Tibial nerve (tissue), 4 donors: Measurements from ENCODE around the gene DLGAP1. TPM values are rescaled to one million over a fixed set of nuclear protein-coding genes. Genes with fewer than 3 reads are reported as not detected.

ENCODE experiments used
- DNase-seq, 2 donors: peaks; one replicate each; pipeline ENCODE4 v3.0.0-alpha.2; 2019; ENCODE audit warnings: low spot score in 2 of 2
- H3K27ac ChIP-seq, 4 donors: fragments of 200-600 bp; sonication (generic) in 3 of 4; one replicate each; pipeline ENCODE4 v1.5.1; 2017 to 2019; ENCODE audit warnings: mild to moderate bottlenecking in 1 of 4
- H3K27me3 ChIP-seq, 2 donors: fragments of 200-600 bp; sonication (generic) in 1 of 2; one replicate each; pipeline versions ENCODE4 v1.5.1 to v1.6.0; 2017 to 2019
- H3K36me3 ChIP-seq, 3 donors: fragments of 200-600 bp; sonication (generic); one replicate each; pipeline ENCODE4 v1.5.1; 2018 to 2019
- H3K4me1 ChIP-seq, 4 donors: fragments of 200-600 bp; sonication (generic) in 3 of 4; one replicate each; pipeline ENCODE4 v1.5.1; 2017 to 2019
- H3K4me3 ChIP-seq, 4 donors: fragments of 200-600 bp; sonication (generic) in 3 of 4; one replicate each; pipeline ENCODE4 v1.5.1; 2017 to 2019; ENCODE audit warnings: mild to moderate bottlenecking in 1 of 4, moderate library complexity in 1 of 4
- H3K9me3 ChIP-seq, 4 donors: fragments of 200-600 bp; sonication (generic) in 3 of 4; one replicate each; pipeline ENCODE4 v1.5.1; 2017 to 2019
- EP300 ChIP-seq, 2 donors: sonication (generic); formaldehyde crosslinking; IDR thresholded peaks; one replicate each; pipeline ENCODE4 v1.6.1; 2017; ENCODE audit warnings: antibody characterized with exemption in 2 of 2, mild to moderate bottlenecking in 1 of 2
- POLR2A ChIP-seq, 2 donors: fragments of 450-650 bp; IDR thresholded peaks; one replicate each; pipeline ENCODE4 v1.6.1; 2017; ENCODE audit warnings: antibody characterized with exemption in 2 of 2, mild to moderate bottlenecking in 2 of 2, moderate library complexity in 2 of 2
- WGBS, 2 donors: methylation state at CpG; one replicate each; pipeline ENCODE4 v1.1.5; 2018; 5-methylcytosine and 5-hydroxymethylcytosine counted together
- total RNA-seq, 4 donors: library from RNA; depleted of rRNA; stranded (reverse); fragments of >200 nt; gene quantifications; one replicate each; pipeline ENCODE4 v1.1.0, GENCODE V29; 2016
- TF ChIP-seq, protein P1 (sequence below), 5 experiments: fragments of 200-600 bp in 3 of 5; fragments of 450-650 bp in 2 of 5; sonication (generic) in 3 of 5; IDR thresholded peaks; one replicate each; pipeline ENCODE4 v1.5.1; 2016 to 2019; ENCODE audit warnings: antibody characterized with exemption in 5 of 5, mild to moderate bottlenecking in 3 of 5, moderate library complexity in 2 of 5

DLGAP1 gene
- total RNA-seq, 4 donors from 2014 or later = 1.5 to 18.3 (median 2.5) TPM

DNA sequence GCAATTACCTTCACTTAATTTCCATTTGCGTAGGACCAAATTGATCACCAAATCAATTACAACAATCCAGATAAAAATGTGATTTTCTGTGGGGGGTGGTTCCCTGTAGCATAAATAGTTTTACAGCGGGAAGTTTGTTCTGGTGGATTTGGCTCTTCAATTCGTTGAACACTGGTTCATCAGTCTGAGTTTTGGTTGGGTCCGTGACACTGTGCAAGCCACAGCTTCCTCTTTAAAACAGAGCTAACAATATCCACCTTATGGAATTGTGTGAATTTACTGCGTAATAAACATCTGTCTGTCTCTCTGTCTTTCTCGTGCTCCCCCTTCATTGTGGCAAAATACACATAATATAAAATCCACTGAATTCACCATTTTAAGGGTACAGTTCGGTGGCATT, 694.4 kb downstream of the DLGAP1 start:
- Histone ChIP-seq H3K36me3 (no peaks in the 10 kb centered on the region), H3K27ac (no peak overlapping the region), H3K4me1 (no peaks in the 10 kb centered on the region), H3K9me3 (peaks cover 0 to 25% (median 2%) of the 10 kb centered on the region in 4 donors), H3K27me3 (no peaks in the 10 kb centered on the region), H3K4me3 (no peak overlapping the region)
- 78 to 87% methylated on average over 7 of the region's 7 CpGs for WGBS, 2 donors
- TF ChIP-seq, protein P1, sequence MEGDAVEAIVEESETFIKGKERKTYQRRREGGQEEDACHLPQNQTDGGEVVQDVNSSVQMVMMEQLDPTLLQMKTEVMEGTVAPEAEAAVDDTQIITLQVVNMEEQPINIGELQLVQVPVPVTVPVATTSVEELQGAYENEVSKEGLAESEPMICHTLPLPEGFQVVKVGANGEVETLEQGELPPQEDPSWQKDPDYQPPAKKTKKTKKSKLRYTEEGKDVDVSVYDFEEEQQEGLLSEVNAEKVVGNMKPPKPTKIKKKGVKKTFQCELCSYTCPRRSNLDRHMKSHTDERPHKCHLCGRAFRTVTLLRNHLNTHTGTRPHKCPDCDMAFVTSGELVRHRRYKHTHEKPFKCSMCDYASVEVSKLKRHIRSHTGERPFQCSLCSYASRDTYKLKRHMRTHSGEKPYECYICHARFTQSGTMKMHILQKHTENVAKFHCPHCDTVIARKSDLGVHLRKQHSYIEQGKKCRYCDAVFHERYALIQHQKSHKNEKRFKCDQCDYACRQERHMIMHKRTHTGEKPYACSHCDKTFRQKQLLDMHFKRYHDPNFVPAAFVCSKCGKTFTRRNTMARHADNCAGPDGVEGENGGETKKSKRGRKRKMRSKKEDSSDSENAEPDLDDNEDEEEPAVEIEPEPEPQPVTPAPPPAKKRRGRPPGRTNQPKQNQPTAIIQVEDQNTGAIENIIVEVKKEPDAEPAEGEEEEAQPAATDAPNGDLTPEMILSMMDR (IDR thresholded peaks at IDR 0.05) = no peak
- TF ChIP-seq EP300 (IDR thresholded peaks at IDR 0.05) (no peak), POLR2A (IDR thresholded peaks at IDR 0.05) (no peak)
- no peak for DNase-seq

DNA sequence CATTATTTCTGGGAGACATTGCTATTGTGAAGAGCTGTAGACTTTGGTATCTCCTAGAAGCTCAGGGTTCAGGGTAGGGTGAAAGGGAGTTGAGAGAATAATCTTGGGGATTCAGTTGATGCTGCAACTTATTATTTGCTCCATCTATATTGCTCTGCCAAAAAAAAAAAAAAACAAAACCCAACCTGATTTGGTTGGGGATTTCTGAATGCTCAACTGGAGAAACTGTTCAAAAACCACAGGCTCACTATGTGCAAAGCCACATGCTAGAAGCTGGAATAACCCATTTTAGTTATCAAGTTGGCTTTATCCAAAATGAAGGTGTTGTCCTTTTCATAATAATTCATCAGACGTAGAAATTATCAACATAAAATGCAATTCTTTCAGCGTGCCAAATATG, 696.0 kb downstream of the DLGAP1 start:
- TF ChIP-seq EP300 (IDR thresholded peaks at IDR 0.05) (no peak), POLR2A (IDR thresholded peaks at IDR 0.05) (no peak)
- TF ChIP-seq, protein P1 (IDR thresholded peaks at IDR 0.05) = no peak
- Histone ChIP-seq H3K4me3 (no peak overlapping the region), H3K9me3 (peaks cover 0 to 29% (median 2%) of the 10 kb centered on the region in 4 donors), H3K4me1 (no peaks in the 10 kb centered on the region), H3K36me3 (no peaks in the 10 kb centered on the region), H3K27me3 (no peaks in the 10 kb centered on the region), H3K27ac (no peak overlapping the region)
- WGBS, 2 donors = 88 to 92% methylated on average over 2 of the region's 2 CpGs
- no peak for DNase-seq

DNA sequence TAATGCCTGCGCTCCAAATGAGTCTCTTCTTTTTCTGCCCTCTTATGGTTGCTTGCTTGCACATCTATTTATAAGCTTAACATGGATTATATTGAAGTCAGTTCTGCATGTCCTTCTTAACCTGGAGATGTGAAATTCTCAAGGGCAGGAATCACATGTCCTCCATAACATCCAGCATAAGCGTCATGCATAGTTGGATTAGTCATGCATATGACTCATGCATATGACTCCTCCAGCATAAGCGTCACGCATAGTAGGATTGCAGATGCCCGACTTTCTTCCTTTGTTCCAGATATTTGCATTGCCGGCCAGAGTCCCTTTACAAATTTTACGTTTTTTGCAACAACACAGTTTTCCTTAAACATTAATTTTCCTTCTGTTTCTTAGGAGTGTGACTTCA, 696.6 kb downstream of the DLGAP1 start:
- DNase-seq = no peak
- 92 to 94% methylated on average over 7 of the region's 7 CpGs for WGBS, 2 donors
- TF ChIP-seq POLR2A (IDR thresholded peaks at IDR 0.05) (no peak), EP300 (IDR thresholded peaks at IDR 0.05) (no peak)
- TF ChIP-seq, protein P1 (IDR thresholded peaks at IDR 0.05) = no peak

DNA sequence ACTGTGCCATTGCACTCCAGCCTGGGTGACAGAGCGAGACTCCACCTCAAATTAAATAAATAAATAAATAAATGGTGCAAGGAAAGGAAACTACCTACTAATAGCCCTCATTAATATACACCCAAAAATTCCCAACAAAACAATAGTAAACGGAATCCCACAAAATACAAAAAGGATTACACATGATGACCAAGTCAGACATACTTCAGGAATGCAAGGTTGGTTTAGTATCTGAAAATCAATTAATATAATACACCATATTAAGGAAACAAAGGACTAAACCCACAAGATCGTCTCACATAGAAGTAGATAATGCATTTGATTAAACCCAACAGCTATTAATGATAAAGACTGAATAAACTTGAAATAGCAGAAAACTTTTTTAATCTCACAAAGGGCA, 697.7 kb downstream of the DLGAP1 start:
- Histone ChIP-seq H3K9me3 (peaks cover 0 to 29% (median 2%) of the 10 kb centered on the region in 4 donors), H3K36me3 (no peaks in the 10 kb centered on the region), H3K4me3 (no peak overlapping the region), H3K4me1 (no peaks in the 10 kb centered on the region), H3K27ac (no peak overlapping the region), H3K27me3 (no peaks in the 10 kb centered on the region)
- 92 to 98% methylated on average over 3 of the region's 3 CpGs for WGBS, 2 donors
- TF ChIP-seq POLR2A (IDR thresholded peaks at IDR 0.05) (no peak), EP300 (IDR thresholded peaks at IDR 0.05) (no peak)
- TF ChIP-seq, protein P1 (IDR thresholded peaks at IDR 0.05) = no peak
- no peak for DNase-seq

More for the DNA sequence above, 696.6 kb downstream of the DLGAP1 start:
- Histone ChIP-seq H3K4me1 (no peaks in the 10 kb centered on the region), H3K9me3 (peaks cover 0 to 29% (median 2%) of the 10 kb centered on the region in 4 donors), H3K36me3 (no peaks in the 10 kb centered on the region), H3K4me3 (no peak overlapping the region), H3K27me3 (no peaks in the 10 kb centered on the region), H3K27ac (no peak overlapping the region)

DNA sequence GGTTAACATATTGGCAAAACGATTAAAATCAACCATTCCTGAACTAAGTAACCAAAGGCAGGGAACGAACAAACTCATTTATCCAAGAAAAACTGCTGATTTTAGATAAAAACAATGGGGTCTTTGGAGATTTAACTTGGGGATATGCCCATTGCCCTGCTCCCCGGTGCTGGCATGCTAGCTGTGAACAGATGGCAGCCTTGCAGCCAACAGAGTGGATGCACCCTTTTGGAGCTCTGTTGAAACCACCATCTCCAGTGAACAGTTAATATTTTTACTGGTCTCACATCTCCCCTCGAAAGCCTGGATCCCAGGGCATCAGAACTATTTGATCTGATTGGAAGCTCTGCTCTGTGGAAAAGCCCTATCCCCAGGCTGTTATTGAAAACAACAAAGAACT, 702.0 kb downstream of the DLGAP1 start:
- Histone ChIP-seq H3K4me1 (peaks cover 0 to 4% (median 0%) of the 10 kb centered on the region in 4 donors), H3K27me3 (no peaks in the 10 kb centered on the region), H3K4me3 (no peak overlapping the region), H3K36me3 (no peaks in the 10 kb centered on the region), H3K27ac (no peak overlapping the region), H3K9me3 (peaks cover 0 to 24% (median 2%) of the 10 kb centered on the region in 4 donors)
- TF ChIP-seq EP300 (IDR thresholded peaks at IDR 0.05) = no peak
- TF ChIP-seq, protein P1 (IDR thresholded peaks at IDR 0.05) = no peak
- no peak for TF ChIP-seq POLR2A (IDR thresholded peaks at IDR 0.05)
- no peak for DNase-seq
- 48 to 49% methylated on average over 4 of the region's 4 CpGs for WGBS, 2 donors
